ENCODE measurements around the gene NLRC5. TPM values are rescaled to one million over a fixed set of nuclear protein-coding genes. Genes with fewer than 3 reads are reported as not detected.

NLRC5 gene
- total and polyA plus RNA-seq, 9 of the 15 experiments (the other 6 are each of a cell fraction or from before 2014, with no cell fraction given): 0.59 to 0.71 TPM; not detected in 7

GRCh38 chr16:57031156-57031555 is 41.8 kb downstream of the NLRC5 start:
- intact Hi-C loops (cut with micrococcal nuclease): no loop called here
- no peak overlapping the region for H3K4me3 ChIP-seq
- ChIA-PET CTCF (ENCODE audit: low intra/inter-chr PET ratio) (no interaction called here), POLR2A (interaction anchor here (1.5 kb wide), 1 partner anchor 8 kb away, joined by 5 read pairs; no protein-coding TSS in a partner anchor)
- DNase-seq (ENCODE audit: extremely low read depth in 1 of 4, low spot score in 3 of 4): no peak
- H2AFZ ChIP-seq (ENCODE audit: low read depth, low read length): no peak overlapping the region
- H3K9me3 ChIP-seq (replicated peaks; ENCODE audit: control insufficient read depth, insufficient read depth, low read depth, low read length): no peaks in the 10 kb centered on the region
- no peak overlapping the region for H3K4me2 ChIP-seq (ENCODE audit: insufficient read depth, low read length)
- WGBS (ENCODE audit: insufficient coverage, low coverage, missing lambda C conversion rate): 0% methylated on average over 4 of the region's 4 CpGs
- no peak for ATAC-seq
- H3K4me1 ChIP-seq (replicated peaks in 1 of 2; ENCODE audit: control insufficient read depth in 2 of 2, insufficient read depth in 2 of 2, low read length in 2 of 2): no peaks in the 10 kb centered on the region
- H3K27ac ChIP-seq (ENCODE audit: extremely low read depth, low read depth, low read length): no peak overlapping the region
- peaks cover 3 to 36% of the 10 kb centered on the region in 2 experiments; a peak in 4 of 5 replicates for H3K27me3 ChIP-seq (ENCODE audit: control insufficient read depth in 2 of 2, insufficient read depth in 2 of 2, low read length in 2 of 2)
- TF ChIP-seq KHSRP (IDR thresholded peaks at IDR 0.05) (no peak), ZNF277 (CRISPR knock-in tag; IDR thresholded peaks at IDR 0.05; ENCODE audit: borderline replicate concordance) (no peak), SMAD1 (IDR thresholded peaks at IDR 0.05; ENCODE audit: low read depth, low read length, partially characterized antibody) (no peak), SMAD3 (CRISPR knock-in tag; conservative IDR thresholded peaks at IDR 0.05) (no peak), RAD51 (IDR thresholded peaks at IDR 0.05; ENCODE audit: borderline replicate concordance, low read depth) (no peak), POLR2AphosphoS2 (IDR thresholded peaks at IDR 0.05; ENCODE audit: low read length) (no peak), NFE2L1 (tag; IDR thresholded peaks at IDR 0.05; ENCODE audit: borderline replicate concordance, low read depth) (no peak), SMAD4 (CRISPR knock-in tag; conservative IDR thresholded peaks at IDR 0.05) (no peak), BMI1 (IDR thresholded peaks at IDR 0.05; ENCODE audit: low read length) (no peak), KLF13 (tag; IDR thresholded peaks at IDR 0.05; ENCODE audit: borderline replicate concordance, low read depth) (no peak), ZBTB49 (CRISPR knock-in tag; IDR thresholded peaks at IDR 0.05; ENCODE audit: borderline replicate concordance) (no peak), SOX6 (IDR thresholded peaks at IDR 0.05) (no peak), MEF2A (IDR thresholded peaks at IDR 0.05; ENCODE audit: control insufficient read depth, low read depth, low read length) (no peak), ZBTB8A (IDR thresholded peaks at IDR 0.05; ENCODE audit: partially characterized antibody) (no peak), THAP7 (CRISPR knock-in tag; IDR thresholded peaks at IDR 0.05) (no peak), MCM3 (IDR thresholded peaks at IDR 0.05) (no peak), RBFOX2 (IDR thresholded peaks at IDR 0.05; ENCODE audit: low read depth, low read length) (no peak), CXXC5 (CRISPR knock-in tag; IDR thresholded peaks at IDR 0.05) (no peak), OTX1 (CRISPR knock-in tag; IDR thresholded peaks at IDR 0.05) (no peak), IRF1 (CRISPR knock-in tag; IDR thresholded peaks at IDR 0.05; ENCODE audit: borderline replicate concordance) (no peak)
- H3K36me3 ChIP-seq (ENCODE audit: control insufficient read depth, insufficient read depth, low read length): no peaks in the 10 kb centered on the region
- H3K9ac ChIP-seq (ENCODE audit: insufficient read depth in 1 of 2, low read depth in 2 of 2, low read length in 2 of 2): no peak overlapping the region
- no peak for FAIRE-seq
- H3K79me2 ChIP-seq (ENCODE audit: control insufficient read depth, insufficient read depth, low read length): no peaks in the 10 kb centered on the region
- no TSS peak for BruUV-seq (replicated peaks)
- H4K20me1 ChIP-seq (replicated peaks; ENCODE audit: control insufficient read depth, insufficient read depth, low read length): peaks cover 5% of the 10 kb centered on the region
- in situ Hi-C loops (cut with MboI): no loop called here
- H3K9me1 ChIP-seq (ENCODE audit: control insufficient read depth, insufficient read depth, low read length): no peaks in the 10 kb centered on the region
